GM12878 (cell line): ENCODE results near the gene MRPL16. TPM values are rescaled to one million over a fixed set of nuclear protein-coding genes. Genes with fewer than 3 reads are reported as not detected.

Source experiments
- ATF2 ChIP-seq: IDR thresholded peaks from 2 replicates; pipeline ENCODE4 v1.6.1; 2012; ENCODE audit warnings: low read length, inconsistent platforms
- E4F1 ChIP-seq: fragments of 450-650 bp; IDR thresholded peaks from 2 replicates; pipeline ENCODE4 v1.6.1; 2018; ENCODE audit warnings: borderline replicate concordance, mild to moderate bottlenecking; ENCODE audit not compliant: partially characterized antibody
- GATAD2B ChIP-seq: fragments of 450-650 bp; conservative IDR thresholded peaks from 2 replicates; pipeline ENCODE4 v1.6.1; 2017; ENCODE audit warnings: low read depth, mild to moderate bottlenecking, moderate library complexity
- IRF4 ChIP-seq: IDR thresholded peaks from 2 replicates; pipeline ENCODE4 v1.6.1; 2011; ENCODE audit warnings: low read depth, low read length
- NFYA ChIP-seq: IDR thresholded peaks from 2 replicates; pipeline ENCODE4 v1.6.1; 2011; ENCODE audit warnings: low read depth, mild to moderate bottlenecking, low read length, improper control_type of control experiment, borderline replicate concordance
- polyA plus RNA-seq, 11 experiments: library from polyadenylated mRNA; depleted of rRNA in 4 of 11; unstranded in 6 of 11; stranded (reverse) in 5 of 11; fragments of >200 nt; fragmentation: Nextera tagmentation in 4 of 11; fragmentation: Illumina TruSeq in 1 of 11; extraction: Ambion mirVana in 4 of 11; extraction: Trizol in 1 of 11; gene quantifications; 1 replicate in 1 of 11; 2 replicates in 10 of 11; pipeline versions ENCODE4 v1.2.1 to v1.2.3, GENCODE V29; 2011 to 2016; ENCODE audit warnings: inconsistent platforms in 2 of 11, missing spikeins in 2 of 11, low read depth in 1 of 11
- total RNA-seq, 4 experiments: library from RNA; depleted of rRNA in 3 of 4; stranded (reverse); fragments of >200 nt in 3 of 4; fragmentation: Illumina TruSeq in 1 of 4; extraction: Trizol in 1 of 4; gene quantifications; 2 replicates each; pipeline versions ENCODE4 v1.2.1 to v1.2.3, GENCODE V29; 2013 to 2021
- TF ChIP-seq, protein P1 (sequence below): fragments of 450-650 bp; IDR thresholded peaks from 2 replicates; pipeline ENCODE4 v1.6.1; 2018; ENCODE audit warnings: mild to moderate bottlenecking, low read depth, moderate library complexity; ENCODE audit not compliant: partially characterized antibody
- TF ChIP-seq, protein P2 (sequence below): fragments of 450-650 bp; IDR thresholded peaks from 2 replicates; pipeline ENCODE4 v1.6.1; 2016; ENCODE audit warnings: mild to moderate bottlenecking

The MRPL16 gene
- total and polyA plus RNA-seq, 10 of the 15 experiments (the other 5 are each of a cell fraction or from before 2014, with no cell fraction given): 38.2 to 167 (median 106) TPM

GRCh38 chr11:59842316-59842715, 31.7 kb upstream of the MRPL16 start (continued):
- TF ChIP-seq, protein P1, sequence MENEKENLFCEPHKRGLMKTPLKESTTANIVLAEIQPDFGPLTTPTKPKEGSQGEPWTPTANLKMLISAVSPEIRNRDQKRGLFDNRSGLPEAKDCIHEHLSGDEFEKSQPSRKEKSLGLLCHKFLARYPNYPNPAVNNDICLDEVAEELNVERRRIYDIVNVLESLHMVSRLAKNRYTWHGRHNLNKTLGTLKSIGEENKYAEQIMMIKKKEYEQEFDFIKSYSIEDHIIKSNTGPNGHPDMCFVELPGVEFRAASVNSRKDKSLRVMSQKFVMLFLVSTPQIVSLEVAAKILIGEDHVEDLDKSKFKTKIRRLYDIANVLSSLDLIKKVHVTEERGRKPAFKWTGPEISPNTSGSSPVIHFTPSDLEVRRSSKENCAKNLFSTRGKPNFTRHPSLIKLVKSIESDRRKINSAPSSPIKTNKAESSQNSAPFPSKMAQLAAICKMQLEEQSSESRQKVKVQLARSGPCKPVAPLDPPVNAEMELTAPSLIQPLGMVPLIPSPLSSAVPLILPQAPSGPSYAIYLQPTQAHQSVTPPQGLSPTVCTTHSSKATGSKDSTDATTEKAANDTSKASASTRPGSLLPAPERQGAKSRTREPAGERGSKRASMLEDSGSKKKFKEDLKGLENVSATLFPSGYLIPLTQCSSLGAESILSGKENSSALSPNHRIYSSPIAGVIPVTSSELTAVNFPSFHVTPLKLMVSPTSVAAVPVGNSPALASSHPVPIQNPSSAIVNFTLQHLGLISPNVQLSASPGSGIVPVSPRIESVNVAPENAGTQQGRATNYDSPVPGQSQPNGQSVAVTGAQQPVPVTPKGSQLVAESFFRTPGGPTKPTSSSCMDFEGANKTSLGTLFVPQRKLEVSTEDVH: no peak
- TF ChIP-seq GATAD2B: no peak
- no peak for TF ChIP-seq E4F1
- no peak for TF ChIP-seq IRF4
- TF ChIP-seq NFYA: no peak
- TF ChIP-seq, protein P2, sequence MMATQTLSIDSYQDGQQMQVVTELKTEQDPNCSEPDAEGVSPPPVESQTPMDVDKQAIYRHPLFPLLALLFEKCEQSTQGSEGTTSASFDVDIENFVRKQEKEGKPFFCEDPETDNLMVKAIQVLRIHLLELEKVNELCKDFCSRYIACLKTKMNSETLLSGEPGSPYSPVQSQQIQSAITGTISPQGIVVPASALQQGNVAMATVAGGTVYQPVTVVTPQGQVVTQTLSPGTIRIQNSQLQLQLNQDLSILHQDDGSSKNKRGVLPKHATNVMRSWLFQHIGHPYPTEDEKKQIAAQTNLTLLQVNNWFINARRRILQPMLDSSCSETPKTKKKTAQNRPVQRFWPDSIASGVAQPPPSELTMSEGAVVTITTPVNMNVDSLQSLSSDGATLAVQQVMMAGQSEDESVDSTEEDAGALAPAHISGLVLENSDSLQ: no peak
- TF ChIP-seq ATF2: no peak
